Pulmonary artery endothelial cell (primary cell): ENCODE results near the gene AHDC1. TPM values are rescaled to one million over a fixed set of nuclear protein-coding genes. Genes with fewer than 3 reads are reported as not detected.

Experiments
- DNase-seq: peaks from one replicate; pipeline ENCODE4 v3.0.0-alpha.2; 2011; ENCODE audit warnings: low read depth, low spot score
- total RNA-seq: library from RNA; depleted of rRNA; stranded (reverse); fragments of >200 nt; gene quantifications from 2 replicates; pipeline ENCODE4 v1.2.3, GENCODE V29; 2014

AHDC1 gene
- total RNA-seq, 1 donor from 2014 or later, result 4.3 TPM

DNA sequence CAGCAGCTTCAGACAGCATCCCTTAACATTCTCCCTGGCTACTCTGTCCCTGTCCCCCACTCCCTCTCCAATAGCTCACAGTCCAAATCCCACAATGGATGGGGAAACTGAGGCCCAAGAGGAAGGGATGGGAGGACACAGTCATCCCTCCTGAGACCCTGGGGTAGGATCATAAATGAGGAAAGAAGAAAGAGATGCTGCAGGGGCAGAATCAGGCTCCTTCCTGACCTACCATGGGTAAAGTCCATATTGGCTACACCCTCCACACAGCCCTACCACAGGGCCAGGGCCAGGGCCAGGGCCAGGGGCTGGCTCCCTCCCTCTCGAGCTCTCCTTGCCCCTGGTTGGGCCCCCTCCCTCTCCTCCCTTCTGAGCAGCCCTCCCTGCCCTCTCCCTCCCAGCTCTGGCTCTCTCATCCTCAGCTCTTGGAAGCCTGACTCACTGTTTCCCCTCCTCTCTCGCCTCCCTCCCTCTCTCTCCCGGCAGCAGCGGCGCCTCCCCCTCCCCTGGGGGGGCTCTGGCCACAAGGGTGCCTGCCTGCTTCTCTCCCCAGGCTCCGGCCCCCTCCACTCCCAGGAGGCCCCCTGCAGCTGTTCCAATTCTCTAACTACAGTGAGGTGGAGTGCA is 4.9 kb downstream of the AHDC1 start:
- peak; percentile 65 for DNase-seq

- DNase-seq, result no peak
Observed at GRCh38 chr1:27598295-27598687, 5.7 kb downstream of the AHDC1 start.

DNA sequence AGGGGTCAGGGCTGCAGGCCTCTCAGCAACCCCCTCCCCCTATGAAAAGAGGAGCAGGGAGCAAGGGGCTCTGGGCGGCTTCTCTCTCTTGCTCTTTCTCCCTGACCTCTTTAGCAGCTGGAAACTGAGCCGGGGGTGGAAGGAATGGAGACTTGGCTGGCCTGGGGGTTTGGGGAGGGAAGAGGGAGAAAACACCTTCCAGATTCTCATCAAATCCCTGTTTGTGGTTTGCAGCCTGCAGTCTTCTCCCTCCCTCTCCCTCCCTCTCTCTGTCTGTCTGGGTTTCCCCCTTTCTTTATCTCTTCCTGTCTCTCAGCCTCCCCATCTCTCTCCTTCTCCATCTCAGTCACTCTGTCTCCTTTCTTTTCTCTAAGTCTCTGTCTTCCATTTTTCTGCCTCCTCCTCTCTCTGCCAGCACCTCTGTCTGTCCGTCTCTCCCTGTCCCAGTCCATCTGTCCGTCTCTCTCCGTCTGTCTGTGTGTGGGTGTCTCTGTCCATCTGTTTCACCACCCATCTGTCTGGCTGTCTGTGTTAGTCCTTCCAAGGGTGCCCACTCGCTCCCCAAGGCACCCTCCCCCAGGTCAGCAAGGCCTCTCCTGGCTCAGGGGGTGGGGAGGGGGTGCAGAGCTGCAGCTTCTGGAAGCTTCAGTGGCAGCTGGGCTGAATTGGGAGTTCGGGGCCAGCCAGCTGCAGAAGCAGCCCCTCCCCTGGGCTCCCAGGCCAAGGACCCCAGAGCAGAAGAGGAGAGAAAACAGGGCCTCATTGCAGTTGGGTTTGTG is 6.2 kb downstream of the AHDC1 start:
- DNase-seq, result no peak

DNA sequence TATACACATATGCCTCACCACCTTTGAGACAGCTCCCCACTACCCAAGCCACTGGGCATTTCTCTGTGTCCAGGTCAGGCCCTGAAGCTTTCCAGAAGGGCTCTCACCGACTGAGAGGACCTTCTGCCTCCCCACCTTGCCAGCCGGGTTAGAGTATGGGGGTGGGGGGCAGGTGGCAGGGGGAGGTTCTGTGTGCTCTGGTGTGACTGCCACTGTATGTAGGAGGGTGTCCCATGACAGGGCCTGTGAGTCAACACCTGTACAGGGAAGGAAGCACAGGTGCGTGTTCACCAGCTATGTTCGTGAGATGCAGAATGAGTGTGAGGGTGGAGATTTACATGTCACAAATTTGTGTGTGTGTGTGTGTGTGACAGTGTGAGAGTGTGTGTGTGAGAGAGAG is 7.0 kb downstream of the AHDC1 start:
- no peak for DNase-seq

DNA sequence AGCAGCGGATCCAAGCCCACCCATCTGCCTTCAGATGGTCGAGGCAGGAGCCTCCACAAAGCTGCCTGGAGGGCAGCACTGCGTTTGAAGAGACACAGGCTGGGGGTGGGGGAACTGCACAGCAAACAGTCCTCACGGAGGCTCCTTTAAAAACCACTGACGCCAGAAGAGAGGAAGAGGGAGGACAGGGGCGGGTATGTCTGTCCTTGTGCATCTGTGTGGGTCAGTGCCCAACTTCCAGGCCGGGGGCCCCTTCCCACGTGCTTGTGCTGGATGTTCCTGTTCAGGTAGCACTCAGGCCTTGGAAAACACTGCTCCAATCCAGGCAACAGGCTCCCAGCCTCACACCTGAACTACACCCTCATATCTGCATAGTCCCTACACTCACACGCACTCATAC is 7.7 kb downstream of the AHDC1 start:
- DNase-seq, result no peak

- no peak for DNase-seq
Observed at GRCh38 chr1:27595597-27595996, 8.3 kb downstream of the AHDC1 start.

GRCh38 chr1:27594564-27595510 is 9.1 kb downstream of the AHDC1 start:
- DNase-seq, result no peak

GRCh38 chr1:27593678-27594563 is 10.0 kb downstream of the AHDC1 start:
- DNase-seq, result no peak

DNA sequence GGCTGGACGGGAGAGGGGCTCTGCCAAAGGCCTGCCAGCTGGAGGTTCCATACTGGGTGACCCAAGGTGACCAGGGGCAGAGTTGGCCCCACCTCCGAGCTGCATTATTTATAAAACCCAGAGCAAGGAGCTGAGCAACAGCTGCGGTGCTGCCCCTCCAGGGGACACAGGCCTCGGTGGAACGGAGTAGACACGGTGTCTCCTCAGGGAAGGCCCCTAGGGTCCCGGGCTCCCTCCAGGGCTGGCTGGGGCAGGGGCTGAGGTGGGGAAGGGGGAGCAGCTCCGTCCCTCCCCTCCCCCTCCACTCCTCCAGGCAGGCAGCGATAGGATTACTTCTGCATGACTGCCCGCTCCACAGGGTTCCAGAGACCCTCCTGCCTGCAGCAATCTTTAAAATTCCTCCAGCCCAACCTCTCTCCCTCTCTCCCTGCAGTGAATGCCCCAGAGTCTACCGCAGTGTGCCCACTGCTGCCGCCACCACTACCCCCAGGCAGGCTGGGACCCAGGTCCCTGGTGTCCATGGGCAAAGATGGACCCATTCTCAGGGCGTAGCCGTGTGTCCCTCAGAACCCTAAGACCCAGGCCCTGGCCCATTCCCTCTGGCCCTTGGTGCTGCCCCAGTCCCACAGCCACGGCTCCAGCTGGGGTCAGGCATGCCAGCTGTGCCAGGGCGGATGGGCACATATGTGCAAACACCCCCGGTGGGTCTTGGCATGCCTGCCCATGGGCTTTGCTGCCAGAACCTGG is 10.8 kb downstream of the AHDC1 start:
- no peak for DNase-seq

GRCh38 chr1:27592232-27592930 is 11.6 kb downstream of the AHDC1 start:
- DNase-seq, result no peak

GRCh38 chr1:27591622-27592021 is 12.3 kb downstream of the AHDC1 start:
- DNase-seq, result no peak

DNA sequence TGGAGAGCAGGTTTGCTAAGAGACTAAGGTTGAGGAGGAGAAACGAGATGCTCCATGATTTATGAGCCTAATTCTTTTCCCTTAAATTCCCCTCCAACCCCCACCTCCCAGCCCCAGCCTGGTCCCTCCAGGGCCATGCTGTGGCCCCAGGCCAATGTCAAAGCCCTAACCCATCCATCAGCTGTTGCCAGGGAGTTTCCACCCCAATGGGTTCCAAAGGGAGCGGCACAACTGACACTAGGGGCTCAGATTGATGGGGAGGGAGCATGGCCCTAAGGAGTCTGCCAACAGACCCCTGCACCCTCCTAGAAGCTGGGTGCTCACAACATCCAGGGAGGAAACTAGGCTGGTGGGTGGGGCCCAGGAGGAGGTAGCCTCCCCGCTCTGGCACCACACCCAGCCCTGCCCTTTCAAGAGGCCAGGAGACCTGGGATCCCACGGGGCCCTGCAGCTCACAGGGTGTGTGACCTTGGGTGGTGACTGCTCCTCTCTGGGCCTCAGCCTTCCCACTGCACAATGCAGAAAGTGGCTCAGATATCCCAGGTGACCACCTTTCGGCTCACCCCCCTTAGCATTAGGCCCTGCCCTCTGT is 12.9 kb downstream of the AHDC1 start:
- DNase-seq, result no peak

GRCh38 chr1:27589841-27590426 is 14.0 kb downstream of the AHDC1 start:
- no peak for DNase-seq

DNA sequence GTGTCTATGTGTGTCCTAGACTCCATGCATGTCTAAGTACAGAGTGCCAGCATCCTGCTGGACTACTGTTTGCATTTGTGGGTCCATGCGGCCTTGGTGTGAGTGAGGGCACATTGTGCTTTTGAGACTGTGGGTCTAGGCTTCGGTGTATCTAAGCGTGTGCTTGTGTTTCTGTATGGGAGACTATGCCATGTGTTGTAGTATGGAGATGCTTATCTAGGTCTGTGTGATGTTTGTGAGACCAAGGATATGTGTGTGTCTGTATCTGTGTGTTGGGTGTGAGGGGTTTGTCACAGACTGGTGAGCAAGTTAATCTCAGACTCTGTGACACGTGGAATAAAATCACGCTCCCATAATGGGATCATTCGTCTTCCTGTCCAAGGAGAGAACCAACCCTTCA is 14.5 kb downstream of the AHDC1 start:
- no peak for DNase-seq

DNA sequence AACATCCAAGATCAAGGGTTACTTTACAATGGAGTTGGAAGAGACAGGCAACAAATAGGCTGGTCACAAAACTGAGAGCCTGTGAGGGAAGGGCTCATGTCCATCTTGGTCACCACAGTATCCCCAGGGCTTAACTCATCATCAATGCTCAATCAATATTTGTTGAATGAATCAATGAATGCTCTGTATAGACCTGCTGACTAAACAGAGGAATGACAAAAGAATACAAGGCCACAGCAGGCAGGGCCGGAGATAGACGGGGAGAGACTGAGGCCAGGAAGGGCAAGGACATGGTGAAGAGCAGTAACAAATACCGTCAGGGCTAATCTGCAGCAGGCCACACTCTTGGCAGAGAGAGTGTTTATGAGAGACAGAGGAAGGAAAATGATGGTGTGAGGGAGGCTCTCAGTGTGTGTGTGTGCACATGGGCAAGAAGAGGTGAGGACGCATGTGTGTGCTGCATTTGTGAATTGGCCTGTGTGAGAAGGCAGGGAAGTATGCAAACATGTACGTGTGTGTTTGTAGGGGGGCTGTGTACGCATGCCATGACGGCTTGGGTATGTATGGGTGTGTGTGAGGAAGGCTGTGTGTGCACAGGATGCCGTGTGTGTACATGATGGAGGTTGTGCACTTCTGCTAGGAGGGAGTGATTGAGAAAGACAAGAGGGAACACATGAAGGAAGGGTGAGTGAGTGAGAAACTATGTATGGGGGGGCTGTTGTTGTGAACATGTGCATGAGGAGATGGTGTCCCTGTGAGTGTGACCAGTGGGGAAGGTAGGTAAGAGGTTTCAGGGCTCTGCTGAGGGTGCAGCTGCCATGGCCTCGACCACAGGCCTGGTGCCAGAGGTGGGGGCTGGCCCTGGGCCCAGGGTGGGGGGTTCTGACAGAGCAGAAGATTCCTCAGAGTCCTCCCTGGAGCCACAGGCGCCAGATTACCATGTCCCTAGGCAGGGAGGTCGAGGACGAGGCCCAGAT is 15.4 kb downstream of the AHDC1 start:
- no peak for DNase-seq

GRCh38 chr1:27585684-27586083 is 18.3 kb downstream of the AHDC1 start:
- DNase-seq, result no peak

GRCh38 chr1:27584453-27584852 is 19.5 kb downstream of the AHDC1 start:
- no peak for DNase-seq

- DNase-seq, result no peak
Observed at GRCh38 chr1:27583479-27583878, 20.5 kb downstream of the AHDC1 start.
